ENCODE measurements around the gene PTBP3.
"Not testable (repeated sequence)": the region's sequence is repeated elsewhere in the genome, so short reads cannot be mapped to it uniquely, and the experiment has no call there.

Gene PTBP3, protein sequence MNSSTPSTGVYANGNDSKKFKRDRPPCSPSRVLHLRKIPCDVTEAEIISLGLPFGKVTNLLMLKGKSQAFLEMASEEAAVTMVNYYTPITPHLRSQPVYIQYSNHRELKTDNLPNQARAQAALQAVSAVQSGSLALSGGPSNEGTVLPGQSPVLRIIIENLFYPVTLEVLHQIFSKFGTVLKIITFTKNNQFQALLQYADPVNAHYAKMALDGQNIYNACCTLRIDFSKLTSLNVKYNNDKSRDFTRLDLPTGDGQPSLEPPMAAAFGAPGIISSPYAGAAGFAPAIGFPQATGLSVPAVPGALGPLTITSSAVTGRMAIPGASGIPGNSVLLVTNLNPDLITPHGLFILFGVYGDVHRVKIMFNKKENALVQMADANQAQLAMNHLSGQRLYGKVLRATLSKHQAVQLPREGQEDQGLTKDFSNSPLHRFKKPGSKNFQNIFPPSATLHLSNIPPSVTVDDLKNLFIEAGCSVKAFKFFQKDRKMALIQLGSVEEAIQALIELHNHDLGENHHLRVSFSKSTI

DNA sequence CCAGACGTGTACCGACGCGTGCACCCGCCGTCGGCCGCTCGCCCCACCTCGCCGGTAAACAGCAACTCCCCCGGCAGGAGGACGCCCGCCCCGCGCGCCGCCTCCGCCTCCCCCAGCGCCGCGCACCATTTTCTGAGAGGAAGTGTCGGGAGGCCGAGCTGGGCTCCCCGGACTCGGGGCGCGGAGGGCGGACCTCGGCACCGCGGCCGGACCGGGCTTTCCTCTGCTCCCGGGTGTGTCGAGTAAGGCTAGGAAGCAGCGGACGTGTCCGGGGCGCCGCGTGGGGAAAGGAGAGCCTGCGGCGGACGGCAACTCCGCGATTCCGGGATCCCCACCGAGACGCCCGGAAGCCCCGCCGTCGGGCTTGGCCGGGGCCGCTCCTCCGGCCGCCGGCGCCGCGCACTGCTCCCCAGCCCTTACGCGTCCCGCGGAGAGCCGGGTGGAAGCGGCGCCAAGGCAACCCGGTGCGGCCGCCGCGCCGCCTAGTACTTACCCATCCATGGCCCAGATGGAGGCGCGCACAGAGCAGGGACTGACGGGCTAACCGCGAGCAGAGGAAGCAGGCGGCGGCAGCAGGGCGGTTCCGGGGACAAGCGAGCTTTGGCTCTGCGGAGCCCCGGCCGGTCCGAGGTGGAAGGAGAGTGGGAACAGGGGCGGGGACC lies at the start of gene PTBP3:
TSS of gene PTBP3 (minus strand) at position 643 of the 662 bp plus-strand sequence. CDS start 35,754 bp downstream, outside the sequence.
- peak; percentile 65 for DNase-seq

DNA sequence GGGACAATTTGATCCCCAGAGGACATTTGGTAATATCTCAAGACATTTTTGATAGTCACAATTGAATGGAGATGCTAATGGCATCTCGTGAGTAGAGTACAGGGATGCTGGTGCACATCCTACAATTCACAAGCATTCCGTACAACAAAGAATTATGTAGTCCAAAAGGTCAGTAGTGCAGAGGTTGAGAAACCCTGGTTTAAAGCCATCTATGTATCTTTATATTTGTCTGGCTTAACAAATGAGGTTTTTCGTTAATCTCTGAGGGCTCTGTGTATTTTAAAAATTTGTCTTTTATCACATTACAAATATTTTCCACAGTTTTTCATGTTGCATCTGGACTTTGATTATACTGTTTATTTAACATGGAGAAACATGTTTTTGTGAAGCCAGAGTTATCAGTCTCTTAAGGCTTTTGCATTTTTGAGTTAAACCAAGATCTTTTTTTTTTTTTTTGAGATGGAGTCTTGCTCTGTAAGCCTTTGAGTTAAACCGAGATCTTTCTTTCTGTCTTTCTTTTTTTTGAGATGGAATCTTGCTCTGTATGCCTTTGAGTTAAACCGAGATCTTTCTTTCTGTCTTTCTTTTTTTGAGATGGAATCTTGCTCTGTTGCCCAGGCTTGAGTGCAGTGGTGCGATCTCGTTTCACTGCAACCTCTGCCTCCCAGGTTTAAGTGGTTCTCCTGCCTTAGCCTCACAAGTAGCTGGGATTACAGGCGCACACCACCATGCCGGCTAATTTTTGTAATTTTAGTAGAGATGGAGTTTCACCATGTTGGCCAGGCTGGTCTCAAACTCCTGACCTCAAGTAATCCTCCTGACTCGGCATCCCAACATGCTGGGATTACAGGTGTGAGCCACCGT lies 49.3 kb upstream of the PTBP3 start:
- DNase-seq = no peak

DNA sequence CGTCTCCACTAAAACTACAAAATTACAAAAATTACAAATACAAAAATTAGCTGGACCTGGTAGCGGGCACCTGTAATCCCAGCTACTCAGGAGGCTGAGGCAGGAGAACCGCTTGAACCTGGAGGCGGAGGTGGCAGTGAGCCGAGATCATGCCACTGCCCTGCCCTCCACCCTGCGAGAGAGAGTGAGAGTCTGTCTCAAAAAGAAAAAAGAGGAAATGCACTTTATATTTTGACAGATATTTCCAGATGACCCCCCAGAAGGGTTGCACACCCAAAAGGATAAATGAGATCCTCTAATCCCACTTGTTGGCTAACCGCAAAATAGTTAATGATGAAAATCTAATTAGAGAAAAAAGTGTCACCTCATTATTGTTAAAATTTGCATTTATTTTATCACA lies 48.6 kb upstream of the PTBP3 start:
- DNase-seq = no peak

DNA sequence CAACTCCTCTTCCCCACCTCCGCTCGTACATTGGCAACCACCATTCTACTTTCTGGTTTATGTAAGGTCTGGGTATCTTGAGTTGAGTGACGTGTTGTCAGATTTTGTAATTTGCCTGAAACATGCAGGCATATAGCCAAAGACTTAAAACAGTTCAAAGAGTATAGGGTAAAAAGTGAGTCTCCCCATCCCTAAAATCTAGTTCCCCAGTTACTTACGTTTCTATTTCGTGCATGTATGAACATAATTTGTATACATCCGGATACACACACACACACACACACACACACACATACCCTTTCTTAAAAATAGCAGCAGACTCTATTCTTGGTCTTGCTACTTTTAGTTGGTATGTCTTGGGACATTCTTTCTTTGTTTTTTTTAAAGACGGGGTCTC lies 47.4 kb upstream of the PTBP3 start:
- DNase-seq = peak; percentile 38

DNA sequence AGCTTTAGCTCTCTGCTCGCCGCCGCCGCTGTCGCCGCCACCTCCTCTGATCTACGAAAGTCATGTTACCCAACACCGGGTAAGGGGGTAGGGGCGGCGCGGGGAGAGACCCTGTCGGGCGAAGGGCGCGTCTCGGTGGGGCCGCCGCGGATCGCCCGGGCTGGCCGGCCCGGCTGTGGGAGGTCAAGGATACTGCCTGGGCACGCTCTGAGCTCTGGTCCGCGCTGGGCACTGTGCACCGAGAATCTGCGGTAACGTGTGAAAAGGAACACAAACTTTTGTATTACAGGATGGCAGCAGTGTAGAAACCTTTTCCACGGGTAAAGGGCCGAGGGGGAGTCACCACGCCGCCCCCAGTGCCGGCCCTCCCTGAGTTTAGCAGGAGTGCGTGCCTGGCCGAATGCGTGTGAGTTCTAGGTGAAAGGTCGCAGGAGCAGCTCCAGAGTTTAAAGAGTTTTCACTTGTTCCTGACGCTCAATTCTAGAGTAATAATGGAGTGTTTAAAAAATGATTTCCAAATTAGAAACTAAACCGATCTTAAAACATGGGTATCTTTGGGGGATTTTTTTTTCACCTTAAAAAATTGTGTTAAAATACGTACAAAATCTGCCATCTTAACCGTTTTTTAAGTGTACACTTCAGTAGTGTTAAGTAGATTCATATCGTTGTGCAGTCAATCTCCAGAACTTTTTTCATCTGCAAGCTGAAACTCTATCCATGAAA lies 46.8 kb upstream of the PTBP3 start, which contains the start of gene HSDL2:
TSS of gene HSDL2 (plus strand) at position 7 of the 723 bp plus-strand sequence. CDS start at position 63, 56 bp downstream.
- peak; percentile 57 for DNase-seq

DNA sequence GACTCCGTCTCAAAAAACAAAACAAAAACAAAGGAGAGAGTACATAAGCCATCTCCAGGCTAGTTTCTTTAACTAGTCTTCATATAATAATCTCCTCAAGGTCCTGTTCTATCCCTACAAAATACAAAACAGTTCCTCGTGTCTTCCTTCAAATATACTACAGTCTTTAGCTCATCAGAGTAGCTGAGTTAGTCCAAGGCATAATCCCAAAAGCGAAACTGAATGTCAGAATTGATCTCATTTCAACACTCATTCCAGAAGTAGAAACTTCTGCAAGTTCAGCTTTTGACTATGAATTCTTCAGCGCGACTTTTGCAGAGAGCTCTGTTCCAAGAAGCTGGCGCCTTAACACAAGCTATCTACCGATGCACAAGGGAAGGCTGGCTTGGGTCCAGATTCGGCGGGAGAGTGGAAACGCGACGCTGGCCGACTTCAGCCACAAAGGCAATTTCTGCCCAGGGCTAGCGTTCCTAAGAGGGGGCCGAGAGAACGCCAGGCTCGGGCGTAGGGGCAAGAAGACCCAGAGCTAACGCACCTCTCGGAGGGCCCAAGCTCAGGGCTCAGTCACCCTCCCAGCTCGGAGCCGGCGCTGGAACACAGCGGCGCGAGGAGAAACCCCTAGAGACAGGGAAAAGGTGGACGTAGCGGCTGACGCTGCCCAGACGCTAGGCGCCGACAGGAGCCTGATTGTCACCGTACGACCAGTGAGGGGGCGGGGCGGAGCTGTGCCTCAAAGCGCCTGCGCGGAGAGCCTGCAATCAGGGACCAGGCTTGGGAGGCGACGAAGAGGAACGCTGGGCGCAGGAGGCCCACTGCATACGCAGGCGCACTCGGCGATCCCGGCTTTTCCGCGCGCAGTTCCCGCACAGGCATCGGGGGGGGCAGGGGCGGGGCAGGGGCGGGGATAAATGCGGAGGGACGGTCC lies 46.0 kb upstream of the PTBP3 start:
- DNase-seq = peak; percentile 98

DNA sequence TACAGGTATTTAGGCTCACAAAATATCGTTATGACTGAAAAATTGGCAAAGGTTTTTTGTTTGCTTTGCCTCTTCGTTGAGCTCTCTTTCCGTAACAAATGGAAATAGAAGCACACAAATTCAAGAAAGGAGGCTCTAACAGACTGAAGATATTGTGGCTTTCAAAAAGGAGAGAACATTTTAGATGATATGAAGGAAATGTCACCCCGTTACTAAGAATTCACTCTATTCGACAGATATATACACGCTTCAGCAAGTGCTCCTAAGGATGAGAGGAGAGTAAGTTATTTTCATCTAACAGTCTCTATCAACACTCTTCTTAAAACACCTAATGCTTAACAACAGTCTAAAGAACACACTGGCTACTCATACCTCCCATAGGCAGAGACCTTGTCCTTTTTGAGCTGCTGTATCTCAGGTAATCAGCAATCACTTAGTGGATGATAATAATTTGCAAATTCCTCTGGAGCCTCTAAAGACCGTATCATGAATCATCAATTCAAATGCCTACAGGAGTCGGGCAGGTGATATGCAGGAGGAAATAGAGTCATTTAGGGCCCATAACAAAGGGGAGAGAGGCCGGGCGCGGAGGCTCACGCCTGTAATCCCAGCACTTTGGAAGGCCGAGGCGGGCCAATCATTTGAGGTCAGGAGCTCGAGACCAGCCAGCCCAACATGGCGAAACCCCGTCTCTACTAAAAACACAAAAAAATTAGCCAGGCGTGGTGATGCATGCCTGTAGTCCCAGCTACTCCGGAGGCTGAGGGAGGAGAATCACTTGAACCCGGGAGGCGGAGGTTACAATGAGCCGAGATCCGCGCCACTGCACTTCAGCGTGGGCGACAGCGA lies 45.1 kb upstream of the PTBP3 start:
- DNase-seq = peak; percentile 36

DNA sequence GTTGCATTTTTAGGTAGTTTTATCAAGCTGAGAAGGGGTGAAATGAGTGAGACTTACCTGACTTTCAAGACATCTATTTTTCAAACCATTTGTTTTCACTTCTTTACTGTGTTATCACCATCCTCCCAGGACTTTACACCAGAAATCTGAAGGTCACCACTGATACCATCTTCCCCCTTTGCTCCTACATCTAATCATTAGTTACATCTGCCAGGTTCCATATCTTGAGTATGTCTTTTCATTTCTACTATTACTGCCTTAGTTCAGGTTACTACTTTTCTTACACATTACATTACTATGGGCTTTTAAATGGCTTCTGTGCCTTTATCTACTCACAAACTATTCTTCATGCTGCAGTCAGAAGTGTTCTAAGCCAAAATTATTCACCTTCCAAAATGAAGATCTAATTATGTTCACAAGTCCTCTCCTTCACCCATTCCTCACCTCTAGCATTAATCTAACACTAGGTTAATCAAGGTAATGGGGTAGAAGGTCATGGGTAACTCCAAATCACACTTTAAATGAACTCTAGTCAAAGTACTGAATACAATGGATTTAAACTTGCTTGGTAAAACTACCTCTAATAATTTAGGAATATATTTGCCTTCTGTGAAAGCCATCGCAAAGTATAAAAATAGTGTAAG lies 44.4 kb upstream of the PTBP3 start:
- DNase-seq = peak; percentile 41

DNA sequence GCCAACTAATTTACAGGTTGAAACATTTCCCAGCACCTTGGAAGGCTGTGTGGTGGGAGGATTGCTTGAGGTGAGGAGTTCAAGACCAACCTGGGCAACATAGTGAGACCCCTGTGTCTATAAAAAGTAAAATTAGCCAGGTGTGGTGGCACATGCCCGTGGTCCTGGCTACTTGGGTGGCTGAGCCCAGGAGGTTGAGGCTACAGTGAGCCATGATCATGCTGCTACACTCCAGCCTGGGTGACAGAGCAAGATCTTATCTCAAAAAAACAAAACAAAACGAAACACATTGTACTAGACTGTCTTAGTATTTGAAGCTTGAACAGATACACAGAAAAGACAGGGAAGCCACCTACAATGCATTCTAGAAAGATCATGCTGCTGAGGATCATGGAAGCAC lies 43.7 kb upstream of the PTBP3 start:
- DNase-seq = no peak

DNA sequence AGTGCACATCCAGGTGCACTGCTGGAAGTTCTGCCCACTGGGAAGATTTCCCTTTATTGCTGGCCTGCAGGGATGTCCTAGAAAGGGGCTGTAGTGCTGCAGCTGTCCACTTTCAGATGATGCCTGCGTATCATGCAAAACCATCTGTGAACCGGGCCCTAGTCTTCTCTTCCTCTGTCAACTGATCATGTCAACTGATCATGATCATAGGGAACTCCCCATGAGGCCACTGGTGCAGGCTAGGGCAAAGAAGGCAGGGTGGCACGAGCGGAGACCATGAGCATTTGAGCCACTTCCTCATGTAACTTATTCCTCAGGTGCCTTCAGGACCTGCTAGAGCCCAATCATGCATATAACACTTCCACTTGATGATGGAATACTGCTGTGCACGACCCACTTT lies 41.9 kb upstream of the PTBP3 start:
- no peak for DNase-seq

DNA sequence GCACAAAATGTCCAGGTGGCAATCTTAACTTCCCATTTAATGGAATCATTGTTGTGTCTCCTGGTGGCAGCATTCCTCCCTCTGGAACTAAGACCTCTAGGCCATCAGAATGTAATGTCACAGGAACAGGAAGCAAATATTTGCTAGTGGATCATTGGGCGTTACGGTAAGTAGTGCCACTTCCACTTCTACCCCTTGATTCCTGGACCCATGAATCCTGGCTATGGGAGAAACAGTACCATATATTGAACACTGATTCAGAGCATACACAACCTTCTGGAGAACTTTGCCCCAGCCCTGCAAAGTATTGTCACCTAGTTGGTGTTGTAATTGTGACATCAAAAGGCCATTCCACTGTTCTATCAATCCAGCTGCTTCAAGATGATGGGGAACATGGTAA lies 40.8 kb upstream of the PTBP3 start:
- DNase-seq = not testable (repeated sequence)

DNA sequence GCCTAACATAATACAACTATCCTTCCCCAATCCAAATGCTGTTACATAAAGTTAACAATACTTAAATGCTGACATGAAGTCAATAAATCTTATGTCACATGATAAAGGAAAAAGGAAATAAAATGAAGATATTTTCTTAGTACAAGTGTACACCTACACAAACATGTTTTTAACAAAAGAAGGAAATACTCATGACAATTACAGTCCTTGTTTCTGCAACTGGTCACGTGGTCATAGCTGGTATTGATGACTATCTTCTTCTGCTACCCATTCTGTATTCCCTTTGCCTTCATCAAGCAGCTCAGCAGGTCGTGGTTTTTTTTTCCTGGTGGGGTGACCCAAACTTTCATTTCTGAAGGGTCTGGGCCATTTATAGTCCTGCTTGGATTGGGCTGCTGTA lies 40.2 kb upstream of the PTBP3 start:
- DNase-seq = not testable (repeated sequence)

DNA sequence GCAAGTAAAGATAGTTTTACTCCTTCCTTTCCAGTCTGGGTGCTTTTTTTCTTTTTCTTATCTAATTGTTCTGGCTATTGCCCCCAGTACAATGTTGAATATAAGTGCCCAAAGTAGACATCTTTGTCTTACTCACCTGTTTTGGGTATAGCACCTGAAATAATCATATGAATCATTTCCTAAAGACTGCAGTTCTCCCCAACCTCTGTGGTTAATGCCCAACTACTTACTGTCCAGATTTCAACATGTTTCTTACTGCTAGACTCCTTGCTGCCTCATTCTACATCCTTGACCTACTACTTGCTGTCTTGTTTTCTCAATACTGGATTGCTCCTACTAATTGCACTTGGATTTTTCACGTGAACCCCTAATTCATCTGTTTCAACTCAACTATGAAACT lies 37.6 kb upstream of the PTBP3 start:
- no peak for DNase-seq

DNA sequence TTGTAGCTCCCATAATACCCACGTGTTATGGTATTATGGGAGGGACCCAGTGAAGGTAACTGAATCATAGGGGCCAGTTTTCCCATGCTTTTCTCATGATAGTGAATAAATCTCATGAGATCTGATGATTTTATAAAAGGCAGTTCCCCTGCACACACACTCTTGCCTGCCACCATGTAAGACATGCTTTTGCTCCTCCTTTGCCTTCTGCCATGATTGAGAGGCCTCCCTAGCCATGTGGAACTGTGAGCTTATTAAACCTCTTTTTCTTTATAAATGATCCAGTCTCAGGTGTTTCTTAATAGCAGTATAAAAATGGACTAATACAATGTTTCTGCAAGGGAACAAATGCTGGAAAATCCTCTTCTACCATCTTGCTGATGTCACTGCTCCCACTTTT lies 36.4 kb upstream of the PTBP3 start:
- no peak for DNase-seq

DNA sequence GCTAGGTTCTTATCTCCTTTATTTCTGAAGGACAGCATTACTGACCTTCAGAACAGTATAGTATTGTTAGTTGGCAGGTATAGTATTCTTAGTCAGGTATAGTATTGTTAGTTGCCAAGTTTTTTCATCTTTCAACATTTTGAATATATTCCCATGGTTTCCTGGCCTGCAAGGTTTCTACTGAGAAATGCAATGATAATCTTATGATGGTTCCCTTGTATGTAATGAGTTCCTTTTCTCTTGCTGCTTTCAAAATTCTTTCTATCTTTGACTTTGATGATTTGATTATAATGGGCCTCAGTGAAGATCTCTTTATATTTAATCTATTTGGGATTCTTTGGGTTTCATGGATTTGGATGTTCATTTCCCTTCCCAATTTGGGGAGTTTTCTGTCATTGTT lies 34.0 kb upstream of the PTBP3 start:
- DNase-seq = no peak

DNA sequence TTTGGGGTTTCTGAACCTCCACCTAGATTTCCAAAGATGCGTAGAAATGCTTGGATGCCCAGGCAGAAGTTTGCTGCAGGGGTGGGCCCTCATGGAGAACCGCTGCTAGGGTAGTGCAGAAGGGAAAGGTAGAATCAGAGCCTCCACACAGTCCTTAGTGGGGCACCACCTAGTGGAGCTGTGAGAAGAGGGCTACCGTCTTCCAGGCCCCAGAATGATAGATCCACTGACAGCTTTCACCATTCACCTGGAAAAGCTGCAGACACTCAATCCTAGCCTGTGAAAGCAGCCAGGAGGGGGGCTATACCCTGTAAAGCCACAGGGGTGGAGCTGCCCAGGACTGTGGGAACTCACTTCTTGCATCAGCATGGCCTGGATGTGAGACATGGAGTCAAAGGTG lies 33.2 kb upstream of the PTBP3 start:
- no peak for DNase-seq

DNA sequence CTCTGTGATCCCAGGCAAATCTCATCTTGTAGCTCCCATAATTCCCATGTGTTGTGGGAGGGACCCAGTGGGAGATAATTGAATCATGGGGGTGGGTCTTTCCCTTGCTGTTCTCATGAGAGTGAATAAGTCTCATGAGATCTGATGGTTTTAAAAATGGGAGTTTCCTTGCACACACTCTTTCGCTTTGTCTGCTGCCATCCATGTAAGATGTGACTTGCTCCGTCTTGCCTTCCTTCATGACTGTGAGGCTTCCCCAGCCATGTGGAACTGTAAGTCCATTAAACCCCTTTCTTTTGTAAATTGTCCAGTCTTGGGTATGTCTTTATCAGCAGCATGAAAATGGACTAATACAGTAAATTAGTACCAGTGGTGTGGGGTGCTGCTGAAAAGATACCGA lies 31.8 kb upstream of the PTBP3 start:
- not testable (repeated sequence) for DNase-seq

DNA sequence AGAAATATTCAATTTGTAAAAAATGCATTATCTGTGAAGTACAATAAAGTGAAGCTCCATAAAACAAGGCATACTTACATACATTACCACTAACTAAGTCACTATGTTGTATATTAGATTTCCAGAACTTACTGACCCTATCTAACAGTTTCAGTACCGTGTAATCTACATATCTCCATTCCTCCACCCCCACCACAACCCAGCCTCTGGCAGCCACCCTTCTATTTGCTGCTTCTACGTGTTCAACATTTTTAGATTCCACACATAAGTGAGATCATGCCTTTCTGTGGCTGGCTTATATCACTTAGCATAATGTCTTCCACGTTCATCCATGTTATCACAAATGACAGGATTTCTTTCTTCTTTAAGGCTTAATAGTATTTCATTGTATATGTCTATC lies 31.3 kb upstream of the PTBP3 start:
- DNase-seq = no peak

DNA sequence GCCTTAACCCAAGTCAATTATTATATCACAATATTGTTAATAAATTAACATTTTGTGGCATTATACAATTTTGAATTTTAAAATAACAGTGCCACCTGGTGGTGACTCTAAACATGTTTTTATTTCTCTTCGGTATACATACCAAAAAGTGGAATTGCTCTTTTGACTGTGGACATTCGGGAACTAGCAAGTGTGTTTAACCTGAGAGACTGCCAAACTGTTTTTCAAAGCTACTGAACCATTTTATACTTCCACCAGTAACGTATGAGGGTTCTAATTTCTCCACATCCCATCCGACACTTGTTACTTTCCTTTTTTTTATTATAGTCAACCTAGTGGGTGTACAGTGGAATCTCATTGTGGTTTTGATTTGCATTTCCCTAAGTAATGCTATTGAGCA lies 28.2 kb upstream of the PTBP3 start:
- peak; percentile 36 for DNase-seq
